Measurements from ENCODE around the gene PAK4. TPM values are rescaled to one million over a fixed set of nuclear protein-coding genes. Genes with fewer than 3 reads are reported as not detected.

The PAK4 gene
- total and polyA plus RNA-seq, 2 of the 8 experiments (the other 6 are each of a cell fraction or from before 2014, with no cell fraction given) = 50.7 to 64.4 TPM

GRCh38 chr19:39131255-39131755, 5.7 kb downstream of the PAK4 start:
- Histone ChIP-seq H3K27me3 (replicated peaks in 1 of 4; ENCODE audit: control insufficient read depth in 3 of 4, extremely low read depth in 1 of 4, insufficient read depth in 3 of 4, low read length in 3 of 4) (no peaks in the 10 kb centered on the region), H3K27ac (ENCODE audit: low read depth, low read length) (peak overlapping the region; percentile 23; the same call in 1 of the 2 replicates), H3K4me2 (ENCODE audit: insufficient read depth in 1 of 2, low read depth in 2 of 2, low read length in 2 of 2) (peak overlapping the region in 1 of 2 experiments; percentile 27; a peak in 1 of 4 replicates), H2AFZ (ENCODE audit: low read length) (no peak overlapping the region), H2BK120ac (replicated peaks; ENCODE audit: low read depth, low read length) (no peak overlapping the region), H3K4me1 (replicated peaks in 1 of 4; ENCODE audit: control insufficient read depth in 3 of 4, insufficient read depth in 4 of 4, low read length in 3 of 4) (peaks cover 5 to 43% (median 30%) of the 10 kb centered on the region in 4 experiments), H4K91ac (replicated peaks; ENCODE audit: insufficient read length, low read length) (no peak overlapping the region), H3K4ac (replicated peaks; ENCODE audit: insufficient read length, low read depth, low read length) (no peak overlapping the region), H3K23ac (ENCODE audit: insufficient read length) (no peak overlapping the region), H3K18ac (ENCODE audit: extremely low read depth, low read length) (peak overlapping the region; percentile 78), H3K79me2 (ENCODE audit: control insufficient read depth in 1 of 2, insufficient read depth in 2 of 2, low read length in 2 of 2) (peaks cover 18 to 97% of the 10 kb centered on the region in 2 experiments), H3K9ac (replicated peaks in 1 of 4; ENCODE audit: extremely low read depth in 1 of 4, low read depth in 3 of 4, low read length in 3 of 4) (no peak overlapping the region), H3K23me2 (ENCODE audit: low read depth, low read length) (no peaks in the 10 kb centered on the region), H2BK5ac (ENCODE audit: low read depth, low read length) (peak overlapping the region; percentile 88), H3K4me3 (ENCODE audit: extremely low read depth in 1 of 4, insufficient read depth in 2 of 4, low read depth in 3 of 4, low read length in 4 of 4) (no peak overlapping the region), H3K56ac (replicated peaks; ENCODE audit: insufficient read length, low read depth, low read length) (no peak overlapping the region), H4K8ac (ENCODE audit: extremely low read depth, insufficient read depth, low read length) (no peak overlapping the region; the same call in 1 of the 2 replicates), H4K5ac (ENCODE audit: insufficient read length, low read depth, low read length) (no peak overlapping the region), H2AK5ac (ENCODE audit: low read depth, low read length) (peak overlapping the region; percentile 24; the same call in 1 of the 2 replicates), H4K20me1 (replicated peaks in 1 of 2; ENCODE audit: control insufficient read depth in 1 of 2, insufficient read depth in 2 of 2, low read length in 2 of 2) (peaks cover 14 to 43% of the 10 kb centered on the region in 2 experiments), H2BK15ac (ENCODE audit: low read length) (no peak overlapping the region), H3K9me3 (ENCODE audit: insufficient read depth in 2 of 2, low read depth in 1 of 2, low read length in 1 of 2) (no peaks in the 10 kb centered on the region), H3K79me1 (ENCODE audit: low read depth, low read length) (peaks cover 34% of the 10 kb centered on the region), H2BK12ac (ENCODE audit: low read depth, low read length) (0 out of 2 replicates have a peak overlapping the region, but pooled peaks have one; percentile 17), H3K14ac (ENCODE audit: insufficient read length) (no peak overlapping the region), H2BK20ac (ENCODE audit: low read length) (no peak overlapping the region), H3K36me3 (ENCODE audit: control insufficient read depth in 2 of 4, insufficient read depth in 4 of 4, low read length in 3 of 4) (no peaks in the 10 kb centered on the region)
- POLR2A ChIA-PET (ENCODE audit: partially characterized antibody) = interaction anchor here (0.8 to 1.1 kb wide), 2 partner anchors 9 to 165 kb away, joined by 3 read pairs; partner anchors contain the start of gene IFNL1
- CTCF ChIA-PET (ENCODE audit: partially characterized antibody) = interaction anchor here (0.6 to 1.8 kb wide), 3 partner anchors 21 to 201 kb away, joined by 3 to 6 read pairs (median 3); no protein-coding TSS in a partner anchor
- DNase-seq (ENCODE audit: low read depth in 1 of 2, low spot score in 2 of 2) = no peak
- FAIRE-seq = no peak
- WGBS, 2 experiments (ENCODE audit: extremely low coverage in 1 of 2, insufficient coverage in 1 of 2, insufficient read length in 1 of 2, insufficient replicate concordance in 2 of 2, low coverage in 1 of 2, low lambda C conversion rate in 2 of 2, missing lambda C conversion rate in 1 of 2) = 76% methylated on average over 13 of the region's 18 CpGs; no CpG with 5 or more reads in 1 of the 2 experiments
- TF ChIP-seq NRF1 (IDR thresholded peaks at IDR 0.05; ENCODE audit: low read depth, low read length) (no peak), RNF2 (IDR thresholded peaks at IDR 0.05; ENCODE audit: borderline replicate concordance, low read depth, low read length, missing control alignments, poor library complexity, severe bottlenecking) (no peak), KDM1A (IDR thresholded peaks at IDR 0.05; ENCODE audit: borderline replicate concordance, low read length) (no peak), SUZ12 (IDR thresholded peaks at IDR 0.05; ENCODE audit: low read length) (no peak), ATF3 (IDR thresholded peaks at IDR 0.05; ENCODE audit: insufficient read depth, low read depth, low read length) (no peak), CBX8 (IDR thresholded peaks at IDR 0.05; ENCODE audit: borderline replicate concordance, low read depth, low read length) (no peak), BCL11A (IDR thresholded peaks at IDR 0.05; ENCODE audit: low read depth in 2 of 2, low read length in 2 of 2) (no peak), GABPA (IDR thresholded peaks at IDR 0.05; ENCODE audit: borderline replicate concordance, insufficient read depth, low read length) (no peak), SAP30 (IDR thresholded peaks at IDR 0.05; ENCODE audit: insufficient read depth, insufficient replicate concordance, low read length) (no peak), CBX5 (IDR thresholded peaks at IDR 0.05; ENCODE audit: low read depth, low read length) (no peak), RFX5 (IDR thresholded peaks at IDR 0.05; ENCODE audit: borderline replicate concordance, low read depth, low read length) (no peak)
